Measurements from ENCODE around the gene LILRA6. TPM values are rescaled to one million over a fixed set of nuclear protein-coding genes. Genes with fewer than 3 reads are reported as not detected.
"Not testable (repeated sequence)": the region's sequence is repeated elsewhere in the genome, so short reads cannot be mapped to it uniquely, and the experiment has no call there.

Gene LILRA6
- polyA plus RNA-seq, 2 donors: 0.08 to 0.26 TPM

- H3K4me1 ChIP-seq (ENCODE audit: control insufficient read depth in 2 of 2, insufficient read depth in 2 of 2, low read length in 1 of 2); H3K27ac ChIP-seq (ENCODE audit: low read depth in 2 of 2, low read length in 1 of 2); H3K4me3 ChIP-seq (ENCODE audit: low read depth in 1 of 2, low read length in 2 of 2); H3K9me3 ChIP-seq (ENCODE audit: control insufficient read depth in 2 of 2, insufficient read depth in 1 of 2, low read depth in 1 of 2, low read length in 1 of 2); H3K36me3 ChIP-seq (ENCODE audit: control insufficient read depth in 2 of 2, insufficient read depth in 2 of 2, low read length in 1 of 2); H3K27me3 ChIP-seq (ENCODE audit: control insufficient read depth in 1 of 2, insufficient read depth in 2 of 2, low read length in 2 of 2): not testable (repeated sequence)
- WGBS, 2 donors: 22 to 30% methylated on average over 4 of the region's 4 CpGs
These were observed 37.4 kb upstream of the LILRA6 start for GRCh38 chr19:54280025-54280424.

GRCh38 chr19:54279406-54279962 lies 36.9 kb upstream of the LILRA6 start:
- Histone ChIP-seq H3K27me3 (ENCODE audit: control insufficient read depth in 1 of 2, insufficient read depth in 2 of 2, low read length in 2 of 2) (no peaks in the 10 kb centered on the region), H3K9me3 (ENCODE audit: control insufficient read depth in 2 of 2, insufficient read depth in 1 of 2, low read depth in 1 of 2, low read length in 1 of 2) (no peaks in the 10 kb centered on the region), H3K27ac (ENCODE audit: low read depth in 2 of 2, low read length in 1 of 2) (no peak overlapping the region), H3K4me1 (ENCODE audit: control insufficient read depth in 2 of 2, insufficient read depth in 2 of 2, low read length in 1 of 2) (no peaks in the 10 kb centered on the region), H3K4me3 (ENCODE audit: low read depth in 1 of 2, low read length in 2 of 2) (no peak overlapping the region), H3K36me3 (ENCODE audit: control insufficient read depth in 2 of 2, insufficient read depth in 2 of 2, low read length in 1 of 2) (no peaks in the 10 kb centered on the region)
- 82 to 85% methylated on average over 18 of the region's 18 CpGs for WGBS, 2 donors

GRCh38 chr19:54278571-54279195 lies 36.1 kb upstream of the LILRA6 start:
- H3K9me3 ChIP-seq (ENCODE audit: control insufficient read depth in 2 of 2, insufficient read depth in 1 of 2, low read depth in 1 of 2, low read length in 1 of 2); H3K4me3 ChIP-seq (ENCODE audit: low read depth in 1 of 2, low read length in 2 of 2); H3K36me3 ChIP-seq (ENCODE audit: control insufficient read depth in 2 of 2, insufficient read depth in 2 of 2, low read length in 1 of 2); H3K27me3 ChIP-seq (ENCODE audit: control insufficient read depth in 1 of 2, insufficient read depth in 2 of 2, low read length in 2 of 2); H3K4me1 ChIP-seq (ENCODE audit: control insufficient read depth in 2 of 2, insufficient read depth in 2 of 2, low read length in 1 of 2); H3K27ac ChIP-seq (ENCODE audit: low read depth in 2 of 2, low read length in 1 of 2): not testable (repeated sequence)
- WGBS, 2 donors: 61 to 64% methylated on average over 13 to 15 of the region's 15 CpGs

GRCh38 chr19:54278056-54278455 lies 35.5 kb upstream of the LILRA6 start:
- not testable (repeated sequence) for H3K9me3 ChIP-seq (ENCODE audit: control insufficient read depth in 2 of 2, insufficient read depth in 1 of 2, low read depth in 1 of 2, low read length in 1 of 2); H3K4me3 ChIP-seq (ENCODE audit: low read depth in 1 of 2, low read length in 2 of 2); H3K27ac ChIP-seq (ENCODE audit: low read depth in 2 of 2, low read length in 1 of 2); H3K36me3 ChIP-seq (ENCODE audit: control insufficient read depth in 2 of 2, insufficient read depth in 2 of 2, low read length in 1 of 2); H3K4me1 ChIP-seq (ENCODE audit: control insufficient read depth in 2 of 2, insufficient read depth in 2 of 2, low read length in 1 of 2); H3K27me3 ChIP-seq (ENCODE audit: control insufficient read depth in 1 of 2, insufficient read depth in 2 of 2, low read length in 2 of 2)
- WGBS, 2 donors: 77 to 79% methylated on average over 13 of the region's 13 CpGs

- not testable (repeated sequence) for H3K4me1 ChIP-seq (ENCODE audit: control insufficient read depth in 2 of 2, insufficient read depth in 2 of 2, low read length in 1 of 2); H3K4me3 ChIP-seq (ENCODE audit: low read depth in 1 of 2, low read length in 2 of 2); H3K27ac ChIP-seq (ENCODE audit: low read depth in 2 of 2, low read length in 1 of 2); H3K9me3 ChIP-seq (ENCODE audit: control insufficient read depth in 2 of 2, insufficient read depth in 1 of 2, low read depth in 1 of 2, low read length in 1 of 2); H3K27me3 ChIP-seq (ENCODE audit: control insufficient read depth in 1 of 2, insufficient read depth in 2 of 2, low read length in 2 of 2); H3K36me3 ChIP-seq (ENCODE audit: control insufficient read depth in 2 of 2, insufficient read depth in 2 of 2, low read length in 1 of 2)
- 63% methylated on average over 14 to 15 of the region's 15 CpGs for WGBS, 2 donors
These were observed 34.6 kb upstream of the LILRA6 start for GRCh38 chr19:54277111-54277615.

GRCh38 chr19:54275951-54276350 lies 33.4 kb upstream of the LILRA6 start:
- Histone ChIP-seq H3K27me3 (ENCODE audit: control insufficient read depth in 1 of 2, insufficient read depth in 2 of 2, low read length in 2 of 2) (no peaks in the 10 kb centered on the region), H3K4me3 (ENCODE audit: low read depth in 1 of 2, low read length in 2 of 2) (no peak overlapping the region), H3K4me1 (ENCODE audit: control insufficient read depth in 2 of 2, insufficient read depth in 2 of 2, low read length in 1 of 2) (no peaks in the 10 kb centered on the region), H3K27ac (ENCODE audit: low read depth in 2 of 2, low read length in 1 of 2) (no peak overlapping the region), H3K9me3 (ENCODE audit: control insufficient read depth in 2 of 2, insufficient read depth in 1 of 2, low read depth in 1 of 2, low read length in 1 of 2) (no peaks in the 10 kb centered on the region), H3K36me3 (ENCODE audit: control insufficient read depth in 2 of 2, insufficient read depth in 2 of 2, low read length in 1 of 2) (no peaks in the 10 kb centered on the region)
- 59 to 62% methylated on average over 9 of the region's 9 CpGs for WGBS, 2 donors

- H3K27ac ChIP-seq (ENCODE audit: low read depth in 2 of 2, low read length in 1 of 2); H3K9me3 ChIP-seq (ENCODE audit: control insufficient read depth in 2 of 2, insufficient read depth in 1 of 2, low read depth in 1 of 2, low read length in 1 of 2); H3K4me1 ChIP-seq (ENCODE audit: control insufficient read depth in 2 of 2, insufficient read depth in 2 of 2, low read length in 1 of 2); H3K4me3 ChIP-seq (ENCODE audit: low read depth in 1 of 2, low read length in 2 of 2); H3K36me3 ChIP-seq (ENCODE audit: control insufficient read depth in 2 of 2, insufficient read depth in 2 of 2, low read length in 1 of 2); H3K27me3 ChIP-seq (ENCODE audit: control insufficient read depth in 1 of 2, insufficient read depth in 2 of 2, low read length in 2 of 2): not testable (repeated sequence)
- WGBS, 2 donors: 58 to 61% methylated on average over 6 to 9 of the region's 9 CpGs
These were observed 31.9 kb upstream of the LILRA6 start for GRCh38 chr19:54274516-54274915.

GRCh38 chr19:54273821-54274220 lies 31.2 kb upstream of the LILRA6 start:
- H3K9me3 ChIP-seq (ENCODE audit: control insufficient read depth in 2 of 2, insufficient read depth in 1 of 2, low read depth in 1 of 2, low read length in 1 of 2): no peaks in the 10 kb centered on the region
- no peak overlapping the region for H3K27ac ChIP-seq (ENCODE audit: low read depth in 2 of 2, low read length in 1 of 2)
- no peak overlapping the region for H3K4me3 ChIP-seq (ENCODE audit: low read depth in 1 of 2, low read length in 2 of 2)
- H3K36me3 ChIP-seq (ENCODE audit: control insufficient read depth in 2 of 2, insufficient read depth in 2 of 2, low read length in 1 of 2): no peaks in the 10 kb centered on the region
- no peaks in the 10 kb centered on the region for H3K4me1 ChIP-seq (ENCODE audit: control insufficient read depth in 2 of 2, insufficient read depth in 2 of 2, low read length in 1 of 2)
- WGBS, 2 donors: 52 to 53% methylated on average over 3 of the region's 3 CpGs
- no peaks in the 10 kb centered on the region for H3K27me3 ChIP-seq (ENCODE audit: control insufficient read depth in 1 of 2, insufficient read depth in 2 of 2, low read length in 2 of 2)

GRCh38 chr19:54272181-54272580 lies 29.6 kb upstream of the LILRA6 start:
- 52 to 59% methylated on average over 5 of the region's 5 CpGs for WGBS, 2 donors
- H3K36me3 ChIP-seq (ENCODE audit: control insufficient read depth in 2 of 2, insufficient read depth in 2 of 2, low read length in 1 of 2): not testable (repeated sequence)

GRCh38 chr19:54271587-54271986 lies 29.0 kb upstream of the LILRA6 start:
- H3K36me3 ChIP-seq (ENCODE audit: control insufficient read depth in 2 of 2, insufficient read depth in 2 of 2, low read length in 1 of 2); H3K27ac ChIP-seq (ENCODE audit: low read depth in 2 of 2, low read length in 1 of 2); H3K27me3 ChIP-seq (ENCODE audit: control insufficient read depth in 1 of 2, insufficient read depth in 2 of 2, low read length in 2 of 2); H3K9me3 ChIP-seq (ENCODE audit: control insufficient read depth in 2 of 2, insufficient read depth in 1 of 2, low read depth in 1 of 2, low read length in 1 of 2); H3K4me1 ChIP-seq (ENCODE audit: control insufficient read depth in 2 of 2, insufficient read depth in 2 of 2, low read length in 1 of 2); H3K4me3 ChIP-seq (ENCODE audit: low read depth in 1 of 2, low read length in 2 of 2): not testable (repeated sequence)
- WGBS, 2 donors: 52 to 62% methylated on average over 3 to 4 of the region's 4 CpGs

More at GRCh38 chr19:54272181-54272580, 29.6 kb upstream of the LILRA6 start:
- not testable (repeated sequence) for H3K4me1 ChIP-seq (ENCODE audit: control insufficient read depth in 2 of 2, insufficient read depth in 2 of 2, low read length in 1 of 2); H3K27ac ChIP-seq (ENCODE audit: low read depth in 2 of 2, low read length in 1 of 2); H3K27me3 ChIP-seq (ENCODE audit: control insufficient read depth in 1 of 2, insufficient read depth in 2 of 2, low read length in 2 of 2); H3K4me3 ChIP-seq (ENCODE audit: low read depth in 1 of 2, low read length in 2 of 2); H3K9me3 ChIP-seq (ENCODE audit: control insufficient read depth in 2 of 2, insufficient read depth in 1 of 2, low read depth in 1 of 2, low read length in 1 of 2)
